Fibroblast of skin of scalp (primary cell): ENCODE results near the gene SCMH1.

ENCODE experiments used
- DNase-seq: peaks from one replicate; pipeline ENCODE4 v3.0.0-alpha.2; 2013

The SCMH1 gene

DNA sequence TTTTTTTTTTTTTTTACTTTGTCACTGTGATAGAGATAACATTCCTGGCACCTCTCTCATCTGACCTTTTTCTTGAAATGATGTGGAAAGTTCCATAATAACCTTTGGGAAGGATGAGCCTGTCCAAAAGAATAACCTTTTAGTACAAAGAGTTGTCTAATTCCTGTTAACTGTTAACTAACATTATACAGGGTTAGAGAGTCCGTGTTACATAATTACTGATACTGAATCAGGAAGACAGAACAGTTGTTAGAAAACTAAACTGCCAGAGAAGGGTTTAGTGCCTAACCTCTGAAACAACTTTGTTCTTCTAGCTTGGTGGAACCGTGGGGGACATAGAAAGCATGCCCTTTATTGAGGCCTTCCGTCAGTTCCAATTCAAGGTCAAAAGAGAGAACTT lies 253.8 kb downstream of the SCMH1 start:
- DNase-seq, result no peak

DNA sequence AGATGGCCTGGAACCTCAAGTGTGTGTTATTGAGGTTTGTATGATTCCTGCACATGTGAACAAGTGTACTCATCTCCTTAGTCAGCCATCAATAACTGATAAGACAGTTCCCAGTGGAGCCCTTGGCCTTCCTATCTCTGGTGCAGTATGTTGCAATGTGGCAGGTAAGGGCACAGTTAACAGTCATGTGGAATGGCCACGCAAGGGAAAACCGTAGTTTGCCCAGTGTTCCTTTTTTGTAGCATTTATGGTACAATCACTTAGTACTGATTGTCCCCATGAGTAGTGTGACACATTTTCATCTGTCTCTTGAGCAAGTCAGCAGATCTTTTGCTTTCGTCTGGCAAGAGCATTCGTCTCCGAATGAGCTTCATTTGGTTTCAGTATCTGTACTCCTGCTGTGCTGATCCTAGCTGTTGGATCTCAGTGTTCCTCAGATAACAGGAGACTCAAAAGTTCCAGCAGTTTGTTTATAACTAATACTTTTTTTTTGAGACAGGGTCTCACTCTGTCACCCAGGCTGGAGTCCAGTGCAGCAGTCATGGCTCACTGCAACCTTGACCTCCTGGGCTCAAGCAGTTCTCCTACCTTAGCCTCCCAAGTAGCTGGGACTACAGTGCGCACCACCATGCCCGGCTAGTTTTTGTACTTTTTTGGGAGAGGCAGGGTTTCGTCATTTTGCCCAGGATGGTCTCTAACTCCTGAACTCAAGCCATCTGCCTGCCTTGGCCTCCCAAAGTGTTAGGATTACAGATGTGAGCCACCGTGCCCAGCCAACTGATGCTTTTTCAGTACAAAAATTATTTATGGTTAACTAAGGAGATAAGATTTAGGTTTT lies 254.4 kb downstream of the SCMH1 start:
- DNase-seq, result no peak

GRCh38 chr1:40986956-40987355 lies 255.2 kb downstream of the SCMH1 start:
- no peak for DNase-seq

DNA sequence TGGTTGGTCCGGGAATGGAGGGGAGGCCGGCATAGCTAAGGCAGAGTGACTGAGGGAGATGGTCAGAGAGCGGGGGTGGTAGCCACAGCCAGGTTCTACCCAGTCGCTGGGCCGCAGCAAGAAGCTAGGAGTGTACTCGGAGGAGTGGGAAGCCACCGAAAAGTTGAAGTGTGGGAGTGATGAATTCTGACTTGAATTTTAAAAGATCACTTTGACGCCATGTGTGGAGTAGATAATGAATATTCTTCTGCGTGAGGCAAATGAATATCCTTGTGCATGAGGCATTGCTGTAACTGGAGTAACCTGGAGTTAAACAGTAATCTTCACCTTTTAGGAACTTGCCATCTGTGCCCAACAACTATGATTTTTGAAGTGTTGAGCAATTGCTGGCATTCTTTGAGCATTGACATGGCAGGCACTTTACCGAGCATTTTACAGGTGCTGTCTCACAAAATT lies 255.8 kb downstream of the SCMH1 start:
- no peak for DNase-seq

DNA sequence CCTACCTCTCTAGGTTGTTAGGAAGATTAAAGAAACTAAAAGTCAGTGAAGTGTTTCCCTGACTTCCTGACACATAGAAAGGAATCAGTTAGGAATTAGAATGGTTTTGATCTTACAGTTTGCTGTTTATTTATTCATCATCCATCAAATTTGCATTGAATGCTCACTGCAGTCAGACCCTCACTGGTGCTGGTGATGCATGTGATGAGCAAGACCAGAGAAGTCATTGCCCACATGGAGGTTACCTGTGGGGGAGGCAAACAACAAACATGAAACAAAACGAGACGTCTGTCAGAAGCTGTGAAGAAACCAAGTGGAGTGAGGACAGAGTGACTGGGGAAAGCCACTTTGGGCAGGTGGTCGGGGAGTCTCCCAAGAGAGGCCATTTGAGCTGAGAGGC lies 256.2 kb downstream of the SCMH1 start:
- DNase-seq, result no peak

- DNase-seq, result no peak
Measured at GRCh38 chr1:40985161-40985560, 256.9 kb downstream of the SCMH1 start.

- DNase-seq, result no peak
Measured at GRCh38 chr1:40984531-40984930, 257.6 kb downstream of the SCMH1 start.

DNA sequence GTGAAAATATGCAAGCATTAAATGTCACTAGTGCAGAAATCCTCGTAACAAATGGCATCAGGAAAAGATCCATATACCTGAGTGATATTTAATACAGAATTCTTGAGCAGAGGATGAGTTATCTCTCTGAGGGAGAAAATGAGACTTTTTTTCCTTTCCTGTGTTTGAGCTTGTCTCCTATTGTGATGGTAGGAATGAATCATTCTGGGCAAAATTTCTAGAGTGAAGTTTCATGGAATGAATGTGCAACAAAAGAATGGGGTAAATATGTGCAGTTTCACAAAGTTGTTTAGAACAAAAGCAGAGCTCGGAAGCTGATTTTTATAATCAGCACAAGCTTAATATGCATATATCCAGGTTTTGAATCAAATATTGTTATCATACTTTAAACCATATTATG lies 258.0 kb downstream of the SCMH1 start:
- no peak for DNase-seq

DNA sequence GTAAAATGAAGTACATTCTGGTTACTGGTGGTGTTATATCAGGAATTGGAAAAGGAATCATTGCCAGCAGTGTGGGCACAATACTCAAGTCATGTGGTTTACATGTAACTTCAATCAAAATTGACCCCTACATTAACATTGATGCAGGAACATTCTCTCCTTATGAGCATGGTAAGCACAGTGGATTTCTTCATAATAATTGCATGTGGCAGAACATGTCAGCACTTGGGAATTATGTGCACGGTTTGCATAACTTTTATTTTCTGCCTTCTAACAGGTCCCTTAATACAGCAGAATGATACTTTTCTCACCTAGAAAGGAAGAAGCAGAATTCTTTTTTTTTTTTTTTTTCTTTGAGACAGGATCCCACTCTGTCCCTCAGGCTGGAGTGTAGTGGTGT lies 258.8 kb downstream of the SCMH1 start:
- no peak for DNase-seq

- no peak for DNase-seq
Measured at GRCh38 chr1:40982721-40983120, 259.4 kb downstream of the SCMH1 start.

GRCh38 chr1:40981691-40982448 lies 260.2 kb downstream of the SCMH1 start:
- DNase-seq, result no peak

DNA sequence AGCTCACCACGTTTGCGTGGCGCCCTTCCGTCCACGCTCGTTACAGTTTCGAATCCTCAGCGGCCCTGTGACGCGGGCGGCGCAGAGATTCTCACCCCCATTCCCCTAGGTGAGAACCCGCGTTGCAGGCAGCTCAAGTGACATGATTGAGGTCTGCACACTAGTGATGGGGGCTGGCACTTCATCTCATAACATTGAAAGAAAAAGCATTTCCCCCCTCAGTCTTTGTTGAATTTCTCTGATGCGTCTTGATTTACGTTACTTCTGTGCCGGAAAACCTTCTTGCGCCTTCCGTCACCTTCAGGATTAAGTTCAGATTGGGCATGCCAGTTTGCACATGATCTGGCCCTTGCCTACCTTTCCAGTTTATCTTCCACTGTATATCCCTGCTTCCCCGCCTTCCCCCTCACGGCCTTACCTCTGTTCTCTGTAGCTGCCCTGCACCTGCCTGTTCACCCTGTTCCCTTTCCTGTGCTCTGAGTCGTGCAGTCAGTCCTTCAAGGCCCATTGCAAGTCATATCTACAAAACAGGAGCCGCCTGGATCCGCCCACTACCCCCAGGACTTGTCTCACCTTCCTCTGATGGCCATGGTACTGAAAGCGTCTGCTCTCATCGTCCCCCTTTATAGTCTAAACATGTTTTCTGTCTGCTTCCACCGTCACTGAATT lies 261.5 kb downstream of the SCMH1 start:
- DNase-seq, result no peak

DNA sequence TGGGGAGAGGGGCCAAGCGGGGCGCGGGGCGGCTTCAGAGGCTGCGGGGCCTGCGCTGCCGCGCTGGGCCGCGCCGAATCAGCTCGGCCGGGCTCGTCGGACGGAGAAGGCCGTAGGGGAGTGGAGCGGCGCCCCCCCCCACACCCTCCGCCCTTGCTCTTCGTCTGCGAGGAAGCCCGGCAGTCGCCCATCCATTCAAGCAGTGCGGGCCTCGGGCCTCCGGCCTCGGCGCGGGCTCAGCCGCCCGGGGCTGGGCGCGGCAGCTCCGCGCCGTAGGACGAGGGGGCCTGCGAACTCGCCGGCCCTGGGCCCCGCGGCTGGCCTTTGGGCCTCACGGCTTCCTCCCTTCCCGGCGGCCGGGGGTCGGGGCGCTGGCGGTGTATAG lies 262.0 kb downstream of the SCMH1 start:
- no peak for DNase-seq

DNA sequence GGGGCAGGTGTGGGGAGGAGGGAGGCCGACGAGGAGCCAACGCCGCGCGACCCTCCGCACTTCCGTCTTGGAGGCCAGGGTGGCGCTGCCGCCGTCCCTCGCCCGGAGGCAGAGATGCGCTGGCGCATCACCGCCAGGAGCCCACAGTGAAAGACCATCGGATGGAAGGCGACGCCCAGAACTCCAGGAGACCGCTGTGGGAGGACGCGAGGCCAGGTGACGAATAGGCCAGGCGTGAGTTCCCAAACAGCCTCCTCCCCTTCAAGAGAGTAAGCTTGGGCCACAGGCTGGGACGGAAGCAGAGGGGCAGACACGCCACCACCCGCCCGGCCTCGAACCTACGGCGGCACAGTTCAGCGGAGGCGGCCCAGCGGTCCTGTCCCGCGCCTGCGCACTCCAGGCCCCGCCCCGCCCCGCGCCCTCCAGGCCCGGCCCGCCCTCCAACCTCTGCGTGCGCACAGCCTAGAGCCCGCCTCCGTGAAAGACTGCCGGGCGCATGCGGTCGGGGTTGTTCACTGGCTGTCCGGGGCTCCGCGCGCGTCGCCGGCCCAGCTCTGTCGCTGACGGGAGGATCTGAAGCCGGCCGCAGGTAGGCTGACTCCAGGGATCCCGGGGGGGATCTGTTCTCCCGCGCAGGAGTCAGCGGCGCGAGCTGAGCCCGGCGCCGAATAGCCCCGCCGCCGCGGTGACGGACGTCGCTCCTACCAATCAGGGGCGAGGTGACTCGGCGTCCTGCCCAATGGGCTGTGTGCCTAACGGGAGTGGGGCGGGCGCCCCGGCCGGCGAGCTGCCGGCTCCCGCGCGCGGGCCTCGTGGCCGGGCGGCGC lies 262.7 kb downstream of the SCMH1 start, which contains the start of gene CTPS1:
Gene CTPS1 (plus strand): TSS at position 456 of the 827 bp plus-strand sequence. CDS start 3,595 bp downstream, outside the sequence.
- peak; percentile 95 for DNase-seq

- no peak for DNase-seq
Measured at GRCh38 chr1:40978886-40979240, 263.2 kb downstream of the SCMH1 start.

GRCh38 chr1:40977716-40978115 lies 264.4 kb downstream of the SCMH1 start:
- DNase-seq, result peak; percentile 68
